ENCODE results near the gene DLGAP4. TPM values are rescaled to one million over a fixed set of nuclear protein-coding genes. Genes with fewer than 3 reads are reported as not detected.

Gene DLGAP4
- polyA plus RNA-seq, 1 donor (not counting 4 experiments of a cell fraction or from before 2014, with no cell fraction given): 9.6 TPM

DNA sequence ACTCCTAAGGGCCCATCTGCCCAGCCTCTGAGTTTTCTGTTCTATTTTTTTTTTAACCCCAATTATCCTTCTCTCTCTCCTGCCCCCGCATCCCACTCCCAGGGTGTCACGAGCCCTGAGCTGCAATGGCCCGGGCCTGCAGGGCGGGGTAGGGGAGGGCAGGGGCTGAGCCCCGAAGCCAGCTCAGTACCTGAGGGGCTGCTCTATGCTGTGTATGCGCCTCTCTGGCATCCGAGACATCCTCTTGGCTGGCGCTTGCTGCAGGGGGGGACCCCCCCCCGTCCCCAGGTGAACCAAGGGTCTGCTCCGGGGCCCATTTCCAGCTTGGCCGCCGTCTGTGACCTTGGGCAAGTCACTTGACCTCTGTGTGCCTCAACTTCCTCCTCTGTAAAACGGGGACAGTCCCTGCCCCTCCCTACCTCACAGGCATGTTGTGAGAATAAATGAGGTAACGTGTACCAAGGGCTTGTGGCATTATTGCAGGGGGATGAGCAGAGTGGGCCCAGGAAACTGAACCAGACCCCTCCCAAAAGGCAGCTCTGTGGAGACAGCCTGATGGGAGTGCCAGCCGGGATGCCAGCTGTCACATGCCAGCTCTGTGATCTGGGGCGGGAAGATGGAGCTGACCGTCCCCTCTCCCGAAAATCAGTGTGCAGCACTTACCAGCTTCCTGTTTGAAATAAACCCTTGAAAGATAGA is 222.2 kb downstream of the DLGAP4 start:
- TF ChIP-seq, protein P1, sequence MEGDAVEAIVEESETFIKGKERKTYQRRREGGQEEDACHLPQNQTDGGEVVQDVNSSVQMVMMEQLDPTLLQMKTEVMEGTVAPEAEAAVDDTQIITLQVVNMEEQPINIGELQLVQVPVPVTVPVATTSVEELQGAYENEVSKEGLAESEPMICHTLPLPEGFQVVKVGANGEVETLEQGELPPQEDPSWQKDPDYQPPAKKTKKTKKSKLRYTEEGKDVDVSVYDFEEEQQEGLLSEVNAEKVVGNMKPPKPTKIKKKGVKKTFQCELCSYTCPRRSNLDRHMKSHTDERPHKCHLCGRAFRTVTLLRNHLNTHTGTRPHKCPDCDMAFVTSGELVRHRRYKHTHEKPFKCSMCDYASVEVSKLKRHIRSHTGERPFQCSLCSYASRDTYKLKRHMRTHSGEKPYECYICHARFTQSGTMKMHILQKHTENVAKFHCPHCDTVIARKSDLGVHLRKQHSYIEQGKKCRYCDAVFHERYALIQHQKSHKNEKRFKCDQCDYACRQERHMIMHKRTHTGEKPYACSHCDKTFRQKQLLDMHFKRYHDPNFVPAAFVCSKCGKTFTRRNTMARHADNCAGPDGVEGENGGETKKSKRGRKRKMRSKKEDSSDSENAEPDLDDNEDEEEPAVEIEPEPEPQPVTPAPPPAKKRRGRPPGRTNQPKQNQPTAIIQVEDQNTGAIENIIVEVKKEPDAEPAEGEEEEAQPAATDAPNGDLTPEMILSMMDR (optimal IDR thresholded peaks at IDR 0.05 in 1 of 3, IDR thresholded peaks at IDR 0.05 in 1 of 3, conservative IDR thresholded peaks at IDR 0.05 in 1 of 3; ENCODE audit: extremely low read depth in 1 of 3, insufficient read depth in 2 of 3, low read length in 3 of 3): no peak
- no peak for TF ChIP-seq EZH2 (IDR thresholded peaks at IDR 0.05; ENCODE audit: low read length)
- FAIRE-seq (no peak), DNase-seq (ENCODE audit: low read depth, low spot score) (no peak)
- no peaks in the 10 kb centered on the region for H4K20me1 ChIP-seq (ENCODE audit: control insufficient read depth, extremely low read depth, insufficient read depth, low read length)
- no peak overlapping the region for H3K27ac ChIP-seq (ENCODE audit: control insufficient read depth, insufficient read depth, low read length)
- H3K9me3 ChIP-seq (ENCODE audit: control insufficient read depth, low read depth, low read length): no peaks in the 10 kb centered on the region
- no peaks in the 10 kb centered on the region for H3K9me1 ChIP-seq (ENCODE audit: control insufficient read depth, extremely low read depth, insufficient read depth, low read length)
- H3K4me2 ChIP-seq (ENCODE audit: control insufficient read depth, extremely low read depth, insufficient read depth, low read depth, low read length): no peak overlapping the region
- dilution Hi-C loops (cut with MboI; ENCODE audit: extremely low pct_ligation_motif_present, low sequenced_read_pairs): no loop called here
- H3K9ac ChIP-seq (ENCODE audit: control insufficient read depth, extremely low read depth, insufficient read depth, low read length): no peak overlapping the region
- H3K27me3 ChIP-seq (ENCODE audit: control insufficient read depth, extremely low read depth, insufficient read depth, low read length): no peaks in the 10 kb centered on the region
- H3K4me1 ChIP-seq (ENCODE audit: control insufficient read depth, extremely low read depth, insufficient read depth, low read length): no peaks in the 10 kb centered on the region
- no peaks in the 10 kb centered on the region for H3K79me2 ChIP-seq (ENCODE audit: control insufficient read depth, insufficient read depth, low read length)
- H3K4me3 ChIP-seq (ENCODE audit: control insufficient read depth in 2 of 3, extremely low read depth in 1 of 3, insufficient read depth in 2 of 3, low read depth in 1 of 3, low read length in 3 of 3): no peak overlapping the region
- H2AFZ ChIP-seq (ENCODE audit: control insufficient read depth, low read length): no peak overlapping the region
- peaks cover 26 to 32% of the 10 kb centered on the region in 2 experiments for H3K36me3 ChIP-seq (ENCODE audit: control insufficient read depth in 2 of 2, extremely low read depth in 1 of 2, insufficient read depth in 2 of 2, low read length in 2 of 2)

- no peaks in the 10 kb centered on the region for H3K4me1 ChIP-seq (ENCODE audit: control insufficient read depth, extremely low read depth, insufficient read depth, low read length)
- no peaks in the 10 kb centered on the region for H3K9me3 ChIP-seq (ENCODE audit: control insufficient read depth, low read depth, low read length)
- no peaks in the 10 kb centered on the region for H3K27me3 ChIP-seq (ENCODE audit: control insufficient read depth, extremely low read depth, insufficient read depth, low read length)
- no peaks in the 10 kb centered on the region for H3K79me2 ChIP-seq (ENCODE audit: control insufficient read depth, insufficient read depth, low read length)
- no peak overlapping the region for H3K27ac ChIP-seq (ENCODE audit: control insufficient read depth, insufficient read depth, low read length)
- no peak overlapping the region for H3K4me2 ChIP-seq (ENCODE audit: control insufficient read depth, extremely low read depth, insufficient read depth, low read depth, low read length)
- TF ChIP-seq, protein P1 (optimal IDR thresholded peaks at IDR 0.05 in 1 of 3, IDR thresholded peaks at IDR 0.05 in 1 of 3, conservative IDR thresholded peaks at IDR 0.05 in 1 of 3; ENCODE audit: extremely low read depth in 1 of 3, insufficient read depth in 2 of 3, low read length in 3 of 3): no peak
- TF ChIP-seq EZH2 (IDR thresholded peaks at IDR 0.05; ENCODE audit: low read length): no peak
- no peaks in the 10 kb centered on the region for H4K20me1 ChIP-seq (ENCODE audit: control insufficient read depth, extremely low read depth, insufficient read depth, low read length)
- FAIRE-seq: no peak
- H3K4me3 ChIP-seq (ENCODE audit: control insufficient read depth in 2 of 3, extremely low read depth in 1 of 3, insufficient read depth in 2 of 3, low read depth in 1 of 3, low read length in 3 of 3): no peak overlapping the region
- DNase-seq (ENCODE audit: low read depth, low spot score): no peak
- H2AFZ ChIP-seq (ENCODE audit: control insufficient read depth, low read length): no peak overlapping the region
- peaks cover 22 to 29% of the 10 kb centered on the region in 2 experiments for H3K36me3 ChIP-seq (ENCODE audit: control insufficient read depth in 2 of 2, extremely low read depth in 1 of 2, insufficient read depth in 2 of 2, low read length in 2 of 2)
- dilution Hi-C loops (cut with MboI; ENCODE audit: extremely low pct_ligation_motif_present, low sequenced_read_pairs): no loop called here
- H3K9ac ChIP-seq (ENCODE audit: control insufficient read depth, extremely low read depth, insufficient read depth, low read length): no peak overlapping the region
- no peaks in the 10 kb centered on the region for H3K9me1 ChIP-seq (ENCODE audit: control insufficient read depth, extremely low read depth, insufficient read depth, low read length)
These were observed 222.8 kb downstream of the DLGAP4 start for GRCh38 chr20:36528875-36529417.
